Mucosa of gallbladder (tissue), 1 donor: ENCODE measurements around the gene EGF. TPM values are rescaled to one million over a fixed set of nuclear protein-coding genes. Genes with fewer than 3 reads are reported as not detected.

ENCODE experiments used
- DNase-seq: peaks from one replicate; pipeline ENCODE4 v3.0.0-alpha.2; 2020; ENCODE audit warnings: low spot score
- total RNA-seq: library from RNA; stranded (reverse); gene quantifications from one replicate; pipeline ENCODE4 v1.2.1, GENCODE V29; 2021
- donor health status: DM: no; HTN: no; CAD: no.

The EGF gene
- total RNA-seq, 1 donor from 2014 or later, result 1.6 TPM

DNA sequence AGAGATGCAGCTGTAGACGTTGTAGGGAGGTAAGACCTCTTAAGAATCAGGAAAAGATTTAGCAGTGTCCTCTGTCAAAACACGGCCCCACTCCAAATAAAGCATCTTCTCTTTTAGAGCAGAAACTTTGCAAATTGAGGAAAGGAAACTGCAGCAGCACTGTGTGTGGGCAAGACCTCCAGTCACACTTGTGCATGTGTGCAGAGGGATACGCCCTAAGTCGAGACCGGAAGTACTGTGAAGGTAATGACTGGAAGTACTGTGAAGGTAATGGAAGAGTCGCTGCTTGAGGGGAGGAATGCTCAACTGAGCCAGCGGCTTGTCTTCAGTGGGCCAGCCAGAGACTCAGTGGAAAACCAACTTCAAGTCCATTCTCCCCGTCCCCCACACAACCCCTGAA lies 46.5 kb downstream of the EGF start:
- DNase-seq, result no peak

DNA sequence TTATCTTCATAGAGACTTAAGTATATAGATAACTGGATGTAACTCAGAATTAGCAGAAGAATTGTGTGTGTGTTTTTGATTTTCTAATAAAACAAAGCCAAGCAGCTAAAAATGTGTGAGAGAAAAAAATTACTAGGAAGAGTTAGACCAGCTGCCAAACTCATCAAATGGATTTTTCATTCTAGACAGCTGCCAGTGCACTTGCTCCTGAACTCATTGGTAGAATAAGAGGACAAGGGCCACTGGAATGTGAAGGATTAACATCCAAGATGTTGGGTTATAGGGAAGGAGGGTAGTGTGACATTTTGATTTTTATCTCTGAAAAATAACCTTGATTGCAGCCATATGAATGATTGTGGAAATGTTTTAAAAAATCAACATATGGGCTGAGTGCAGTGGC lies 49.7 kb downstream of the EGF start:
- DNase-seq, result no peak

DNA sequence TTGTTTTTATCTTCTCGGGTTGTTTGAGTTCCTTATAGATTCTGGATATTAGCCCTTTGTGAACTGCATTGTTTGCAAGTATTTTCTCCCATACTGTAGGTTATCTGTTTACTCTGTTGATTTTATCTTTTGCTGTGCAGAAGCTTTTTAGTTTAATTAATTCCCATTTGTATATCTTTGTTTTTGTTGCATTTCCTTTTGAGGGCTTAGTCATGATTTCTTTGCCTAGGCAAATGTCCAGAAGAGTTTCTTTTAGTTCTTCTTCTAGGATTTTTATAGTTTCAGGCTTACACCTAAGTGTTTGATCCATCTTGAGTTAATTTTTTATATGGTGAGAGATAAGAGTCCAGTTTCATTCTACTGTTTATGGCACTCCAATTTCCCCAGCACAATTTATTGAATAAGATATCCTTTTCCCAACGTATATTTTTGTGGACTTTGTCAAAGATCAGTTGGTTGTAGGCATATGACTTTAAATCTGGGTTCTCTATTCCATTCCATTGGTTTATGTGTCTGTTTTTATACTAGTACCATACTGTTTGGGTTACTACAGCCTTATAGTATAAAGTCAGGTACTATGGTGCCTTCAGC lies 54.3 kb downstream of the EGF start:
- no peak for DNase-seq

DNA sequence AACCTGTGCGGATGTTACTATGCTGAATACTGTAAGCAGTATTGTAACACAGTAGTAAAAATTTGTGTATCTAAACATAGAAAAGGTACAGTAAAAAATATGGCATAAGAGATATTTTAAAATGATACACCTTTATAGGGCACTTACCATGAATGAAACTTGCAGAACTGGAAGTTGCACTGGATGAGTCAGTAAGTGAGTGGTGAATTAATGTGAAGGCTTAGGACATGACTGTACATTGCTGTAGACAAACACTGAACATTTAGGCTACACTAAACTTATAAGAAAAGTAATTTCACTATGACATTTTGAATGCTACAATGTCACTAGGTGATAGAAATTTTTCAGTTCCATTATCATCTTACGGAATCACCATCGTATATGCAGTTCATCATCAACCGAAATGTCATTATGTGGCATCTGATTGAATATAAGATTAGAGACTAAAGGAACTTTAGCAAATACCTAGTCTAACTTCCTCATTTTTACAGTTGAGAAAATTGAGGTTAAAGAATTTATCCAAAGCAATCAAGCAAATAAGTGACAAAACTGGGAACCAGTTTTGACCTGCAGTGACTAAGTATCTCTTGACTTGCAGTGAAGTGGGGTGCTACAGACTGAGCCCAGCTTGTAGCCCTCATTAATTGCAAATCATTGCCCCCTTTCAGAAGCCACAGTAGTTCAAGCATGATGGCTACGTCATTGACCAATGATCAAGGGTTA lies 55.3 kb downstream of the EGF start:
- DNase-seq, result no peak

DNA sequence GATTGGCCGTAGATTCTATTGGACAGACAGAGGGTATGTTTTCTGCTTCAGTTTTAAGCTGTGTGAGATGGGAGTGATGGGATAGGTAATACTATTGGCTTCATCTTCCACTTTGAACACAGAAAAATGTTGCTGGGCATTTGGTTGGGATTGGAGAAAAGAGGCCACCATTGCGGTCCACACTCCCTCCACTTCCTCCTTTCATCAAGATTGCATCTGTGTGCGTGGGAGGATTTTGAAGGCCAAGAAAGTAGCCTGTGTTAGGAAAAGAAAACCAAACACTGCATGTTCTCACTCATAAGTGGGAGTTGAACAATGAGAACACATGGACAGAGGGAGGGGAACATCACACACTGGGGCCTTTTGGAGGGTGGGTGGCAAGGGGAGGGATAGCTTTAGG lies 56.4 kb downstream of the EGF start:
- DNase-seq, result no peak

DNA sequence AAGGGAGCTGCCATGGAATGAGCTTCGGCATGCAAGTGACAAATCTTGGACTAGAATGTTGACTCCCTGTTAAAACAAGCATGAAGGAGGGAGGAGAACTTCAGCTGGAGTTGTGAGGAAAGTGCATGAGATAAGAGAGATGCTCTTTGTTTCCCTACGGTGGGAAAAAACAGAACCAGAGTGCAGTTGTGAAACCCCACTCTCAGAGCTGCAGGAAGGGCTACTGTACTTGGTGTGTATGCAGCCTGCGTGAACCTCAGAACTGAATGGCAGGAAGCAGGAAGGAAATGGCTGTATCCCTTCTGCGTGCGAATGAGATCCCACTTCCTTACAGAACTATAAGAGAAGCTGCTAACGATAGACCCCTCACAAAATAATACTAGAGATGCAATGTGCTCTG lies 57.2 kb downstream of the EGF start:
- DNase-seq, result no peak

DNA sequence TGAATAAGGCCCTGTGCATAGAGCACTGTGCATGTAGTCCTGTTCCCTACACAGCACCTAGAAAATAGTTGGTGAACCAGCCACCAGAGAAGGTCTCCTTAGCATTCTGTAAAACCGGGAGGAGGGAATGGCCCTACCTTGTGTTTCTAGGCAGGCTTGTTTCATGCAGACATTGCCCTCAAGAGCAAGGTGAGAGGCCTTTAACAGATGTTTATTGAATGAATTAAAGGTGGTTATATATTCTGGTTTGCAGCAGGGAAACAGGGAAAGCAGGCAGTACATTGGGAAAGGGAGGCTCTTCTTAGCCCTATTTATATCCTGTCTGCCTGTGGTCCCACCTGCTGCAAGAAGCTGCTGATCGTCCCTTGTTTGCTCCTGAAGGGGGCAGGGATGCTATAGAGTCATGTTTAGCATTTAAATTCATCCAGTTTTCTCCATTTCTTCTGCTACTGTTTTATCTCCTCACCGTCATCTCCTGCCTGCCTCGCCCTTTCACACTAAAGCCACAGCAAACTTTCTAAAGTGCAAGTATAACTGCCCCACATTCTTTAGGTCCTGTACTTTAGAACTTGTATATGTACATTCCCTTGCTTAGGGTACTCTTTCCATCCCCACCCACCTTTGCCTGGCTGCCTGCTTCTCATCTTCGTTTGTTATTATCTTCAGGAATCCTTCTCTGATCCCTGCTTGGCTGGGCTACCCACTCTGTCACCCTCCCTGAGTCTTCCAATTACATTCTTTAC lies 60.3 kb downstream of the EGF start:
- no peak for DNase-seq

DNA sequence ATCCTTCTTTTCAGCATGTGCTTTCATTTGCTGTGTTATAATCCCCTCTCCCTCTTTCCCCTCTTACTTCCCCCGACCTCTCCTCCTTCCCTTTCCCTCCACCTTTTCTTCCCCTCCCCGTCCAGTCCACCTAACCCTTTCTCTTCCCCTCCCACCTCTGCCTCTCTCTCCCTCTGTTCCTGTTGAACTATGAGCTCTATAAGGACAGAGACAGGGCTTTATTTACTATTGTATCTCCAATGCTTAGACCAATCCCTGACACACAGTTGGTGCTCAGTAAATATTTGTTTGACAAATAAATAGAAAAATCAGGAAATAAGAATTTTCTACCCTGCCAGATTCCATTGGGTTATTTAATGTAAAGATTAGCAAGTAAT lies 60.8 kb downstream of the EGF start:
- DNase-seq, result no peak

DNA sequence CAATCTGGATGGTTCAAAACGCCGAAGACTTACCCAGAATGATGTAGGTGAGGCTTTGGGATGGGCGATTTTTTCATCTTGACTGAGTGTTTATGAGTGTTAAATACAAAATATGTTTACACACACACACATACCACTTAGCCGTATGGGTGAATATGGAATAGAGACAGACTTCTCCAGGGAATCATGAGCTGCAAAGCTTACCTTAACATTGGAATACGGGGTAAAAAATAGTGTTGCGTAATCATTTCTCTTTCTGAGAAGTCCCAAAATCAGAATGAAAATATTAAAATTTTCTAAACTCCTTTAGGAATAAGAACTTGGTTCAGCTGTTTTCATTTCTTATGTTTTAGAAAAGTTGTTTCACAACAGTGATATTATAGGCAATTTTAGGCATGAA lies 63.5 kb downstream of the EGF start:
- no peak for DNase-seq

DNA sequence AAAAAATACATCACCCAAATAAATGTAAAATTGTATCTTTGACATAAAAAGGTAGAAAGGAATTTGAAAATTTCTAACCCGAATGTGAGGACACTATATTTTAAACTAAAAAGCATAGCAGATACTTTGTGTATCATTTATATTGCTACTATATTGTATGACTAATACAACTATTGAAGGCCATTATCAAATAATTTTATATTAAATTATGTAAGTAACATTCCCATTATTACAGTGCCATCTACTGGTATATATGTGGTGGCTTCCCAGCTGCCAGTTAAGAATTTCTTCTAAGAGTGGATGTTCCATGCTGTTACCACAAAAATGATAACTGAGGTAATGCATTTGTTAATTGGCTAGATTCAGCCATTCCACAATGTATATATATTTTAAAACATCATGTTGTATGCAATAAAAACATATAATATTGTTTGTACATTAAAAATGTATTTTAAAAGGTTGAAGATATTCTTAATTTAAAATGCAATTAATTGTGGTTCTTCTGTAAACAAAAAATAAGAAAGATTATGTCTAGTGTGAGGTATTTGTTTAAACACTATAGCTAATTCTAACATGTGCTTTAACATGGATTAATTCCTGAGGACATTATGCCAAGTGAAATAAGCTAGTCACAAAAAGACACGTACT lies 65.3 kb downstream of the EGF start:
- no peak for DNase-seq

DNA sequence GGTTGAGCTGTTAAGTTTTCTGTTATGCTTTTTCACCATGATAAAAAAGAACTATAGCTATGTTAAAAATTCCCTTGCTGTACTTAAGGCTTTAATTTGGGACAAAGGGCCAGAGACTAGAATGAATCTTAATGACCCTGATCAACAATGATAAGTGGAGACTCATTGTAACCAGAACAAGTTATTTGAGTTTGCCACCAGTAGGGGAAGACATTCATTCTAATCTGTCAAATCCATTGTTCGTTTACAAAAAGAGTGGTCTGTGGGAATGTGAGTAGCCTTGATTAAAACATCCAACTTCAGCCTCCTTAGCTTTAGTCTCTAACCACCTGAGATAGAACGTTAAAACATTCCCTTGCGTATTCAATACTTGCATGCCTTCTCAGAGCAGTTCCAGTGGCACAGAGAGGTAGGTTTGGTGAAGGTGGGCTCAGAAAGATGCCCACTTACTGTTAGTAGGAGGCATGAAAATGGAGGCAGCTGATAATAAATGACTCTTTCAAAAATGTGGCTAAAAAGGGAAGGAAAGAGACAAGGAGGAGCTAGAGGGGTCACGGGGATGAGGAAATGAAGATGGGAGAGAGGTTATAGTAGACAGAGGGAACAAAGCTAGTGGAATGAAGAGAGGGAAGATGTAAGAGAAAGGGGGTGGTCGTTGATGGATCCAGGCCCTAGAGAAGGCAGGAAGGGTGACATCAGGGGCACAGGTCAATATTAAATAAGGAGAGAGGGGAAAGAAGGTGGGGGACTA lies 66.2 kb downstream of the EGF start:
- DNase-seq, result no peak

DNA sequence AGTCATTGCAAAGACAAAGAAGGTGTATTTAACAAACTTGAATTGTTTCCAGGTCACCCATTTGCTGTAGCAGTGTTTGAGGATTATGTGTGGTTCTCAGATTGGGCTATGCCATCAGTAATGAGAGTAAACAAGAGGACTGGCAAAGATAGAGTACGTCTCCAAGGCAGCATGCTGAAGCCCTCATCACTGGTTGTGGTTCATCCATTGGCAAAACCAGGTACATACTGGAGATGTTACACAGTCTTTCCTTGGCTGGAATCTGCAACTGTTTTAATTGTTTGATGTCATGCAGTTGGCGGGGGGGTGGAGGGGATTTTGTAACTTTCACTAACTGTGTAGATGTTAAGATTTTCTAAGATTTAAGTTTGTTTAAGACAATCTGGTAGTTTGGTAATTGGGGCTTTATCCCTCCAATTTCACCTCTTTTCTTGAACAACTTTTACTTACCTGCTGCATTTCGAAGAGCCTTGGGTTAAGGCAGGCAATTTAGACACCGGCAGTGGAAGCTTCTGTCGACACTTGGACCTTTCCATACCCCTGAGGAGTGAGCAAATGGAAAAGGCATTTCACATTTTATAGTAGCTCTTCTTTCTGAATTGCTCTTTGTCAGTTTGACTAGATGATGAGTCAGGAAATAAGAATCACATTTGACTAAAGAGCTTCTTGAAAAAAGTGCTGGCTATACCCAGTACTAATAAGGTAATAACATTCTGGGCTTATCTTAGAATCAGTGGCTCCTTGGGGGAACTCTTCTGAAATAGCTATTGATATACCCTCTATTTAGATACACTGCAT lies 67.4 kb downstream of the EGF start:
- DNase-seq, result no peak

DNA sequence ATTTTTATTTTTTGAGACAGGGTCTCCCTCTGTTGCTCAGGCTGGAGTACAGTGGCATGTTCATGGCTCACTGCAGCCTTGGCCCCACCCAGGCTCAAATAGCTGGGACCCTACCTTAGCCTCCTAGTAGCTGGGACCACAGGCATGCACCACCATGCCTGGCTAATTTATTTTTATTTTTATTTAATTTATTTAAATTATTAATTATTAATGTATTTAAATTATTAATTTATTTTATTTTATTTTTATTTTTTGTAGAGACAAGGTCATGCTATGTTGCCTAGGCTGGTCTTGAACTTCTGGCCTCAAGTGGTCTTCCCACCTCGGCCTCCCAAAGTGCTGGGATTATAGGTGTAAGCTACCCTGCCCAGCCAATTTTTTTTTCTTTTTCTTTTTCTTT lies 69.3 kb downstream of the EGF start:
- no peak for DNase-seq

DNA sequence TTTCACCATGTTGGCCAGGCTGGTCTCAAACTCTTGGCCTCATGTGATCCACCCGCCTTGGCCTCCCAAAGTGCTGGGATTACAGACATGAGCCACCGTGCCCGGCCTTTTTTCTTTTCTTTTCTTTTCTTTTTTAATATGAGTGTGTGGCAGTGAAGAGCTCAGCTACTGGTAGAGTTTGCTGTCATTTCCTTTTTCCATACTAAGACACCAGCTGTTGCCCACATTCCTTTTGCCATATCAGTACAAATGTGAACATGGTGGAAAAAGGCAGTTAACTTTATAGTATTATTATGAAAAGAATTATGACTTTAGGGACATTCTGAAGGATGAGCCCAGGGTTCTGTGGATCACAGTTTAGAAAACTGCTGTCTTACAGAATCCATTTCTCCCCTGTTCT lies 69.8 kb downstream of the EGF start:
- DNase-seq, result no peak

DNA sequence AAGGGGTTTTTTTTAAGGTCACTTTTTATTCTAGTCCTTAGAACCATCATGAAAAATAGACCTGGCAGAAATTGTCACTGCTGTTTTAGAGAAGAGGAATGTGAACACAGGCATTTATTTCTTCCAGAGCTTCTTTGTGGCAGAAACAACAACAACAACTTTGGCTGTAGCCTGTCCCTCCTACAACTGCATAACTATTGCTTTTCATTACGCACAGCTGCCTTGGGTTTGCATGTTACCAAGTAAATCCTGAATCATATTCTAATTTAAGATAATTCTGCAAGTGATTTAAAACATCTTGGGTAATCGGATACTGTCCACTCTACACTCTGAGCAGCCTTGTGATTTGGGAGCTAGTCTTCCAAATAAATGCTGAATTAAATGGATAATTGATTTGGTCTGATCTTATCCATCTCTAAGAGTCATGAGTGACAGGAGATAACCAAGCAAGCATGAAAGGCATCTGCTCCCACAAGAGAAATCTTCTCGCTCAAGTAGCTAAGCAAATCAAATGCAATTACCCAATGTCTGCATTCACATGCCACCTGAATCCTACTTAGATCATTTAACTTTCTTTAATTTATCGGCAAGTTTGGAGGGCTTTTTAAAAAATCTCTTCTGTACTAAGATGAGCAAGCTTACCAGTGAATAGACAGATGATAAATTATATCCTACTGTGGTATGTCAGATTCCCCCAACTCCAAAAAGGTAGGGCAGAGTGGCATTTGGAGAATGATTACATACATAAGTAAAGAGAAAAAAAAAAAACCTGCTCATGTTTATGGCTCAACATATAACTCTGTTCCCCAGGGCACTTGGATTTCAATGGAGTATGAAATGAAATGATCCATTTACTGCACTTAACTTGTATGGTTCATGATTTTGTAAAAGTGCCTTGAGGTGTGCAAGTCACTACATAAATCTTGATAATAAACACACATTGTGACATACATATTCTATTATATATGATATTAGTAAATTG lies 73.6 kb downstream of the EGF start:
- no peak for DNase-seq

DNA sequence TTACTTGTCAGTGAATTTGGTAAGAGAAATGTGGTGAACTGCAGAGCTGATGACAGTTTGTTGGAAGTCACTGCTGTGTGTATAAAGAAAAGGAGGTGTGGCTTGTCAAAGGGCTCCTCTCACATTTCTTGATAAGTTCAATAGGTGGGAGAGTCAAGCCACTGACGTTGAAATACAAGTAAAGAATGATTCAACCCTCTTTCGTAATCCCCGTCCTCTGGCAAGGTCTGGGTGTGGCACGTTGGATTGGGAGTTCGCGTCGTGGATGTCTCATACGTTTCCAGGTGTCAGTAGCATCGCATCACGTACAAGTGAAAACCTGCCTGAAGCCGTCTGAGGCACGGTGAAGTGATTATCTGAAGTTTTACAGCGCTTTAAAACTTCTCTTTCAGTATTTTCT lies 76.4 kb downstream of the EGF start:
- DNase-seq, result no peak

DNA sequence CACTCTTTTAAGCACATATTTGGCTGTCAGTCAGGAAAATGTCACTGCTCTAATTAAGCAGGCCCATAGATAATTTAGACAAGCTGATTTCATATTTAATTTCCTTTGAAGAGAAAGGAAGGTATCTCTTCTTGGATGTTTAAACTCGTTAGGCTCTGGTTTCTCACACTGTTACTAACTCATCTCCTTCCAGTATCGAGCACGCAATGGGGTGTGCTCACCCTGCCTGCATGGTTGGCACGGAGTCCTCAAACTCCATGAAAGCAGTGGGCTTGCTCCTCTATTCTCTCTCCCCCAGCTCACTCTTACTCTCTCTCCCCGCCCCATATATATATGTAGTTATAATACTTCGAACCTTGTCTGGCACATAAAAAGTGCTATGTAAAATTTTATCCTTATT lies 76.9 kb downstream of the EGF start:
- no peak for DNase-seq

DNA sequence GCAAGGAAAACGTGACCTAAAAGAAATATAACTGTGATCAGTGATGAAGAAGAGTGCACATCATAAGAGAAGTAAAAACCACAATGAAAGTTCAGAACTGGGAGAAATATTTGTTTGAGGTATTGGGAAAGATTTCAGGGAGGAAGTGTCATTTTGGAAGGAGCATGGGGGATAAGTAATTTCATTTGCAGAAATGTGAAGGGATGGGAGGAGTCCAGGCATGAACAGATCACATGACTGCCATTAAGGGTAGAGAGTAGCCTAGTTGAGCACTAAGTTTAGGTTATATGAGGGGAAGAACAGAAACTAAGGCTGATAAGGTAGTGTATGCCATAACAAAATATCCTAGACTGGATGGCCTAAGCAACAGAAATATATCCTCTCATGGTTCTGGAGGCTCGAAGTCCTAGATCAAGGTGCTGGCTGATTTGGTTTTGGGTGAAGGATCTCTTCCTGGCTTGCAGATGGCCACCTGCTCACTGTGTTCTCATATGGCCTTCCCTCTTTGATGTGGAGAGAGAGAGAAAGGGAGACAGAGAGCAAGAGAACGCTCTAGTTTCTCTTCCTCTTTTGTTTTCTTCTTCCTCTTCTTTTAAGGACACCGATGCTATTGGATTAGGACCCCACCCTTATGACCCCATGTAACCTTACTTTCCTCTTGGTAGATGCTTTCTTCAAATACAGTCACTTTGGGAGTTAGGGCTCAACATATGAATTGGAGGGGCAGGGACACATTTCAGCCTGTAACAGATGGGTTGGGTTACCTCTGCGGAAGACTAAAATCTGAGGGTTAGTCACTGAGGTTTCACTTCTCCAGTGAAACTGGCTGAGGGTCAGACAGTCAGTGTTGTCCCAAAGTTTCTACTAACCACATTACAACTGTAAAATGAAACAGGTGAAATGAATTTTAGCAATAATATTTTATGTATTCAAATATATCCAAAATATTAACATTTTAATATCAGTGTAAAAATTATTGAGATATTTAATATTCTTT lies 77.9 kb downstream of the EGF start:
- no peak for DNase-seq

DNA sequence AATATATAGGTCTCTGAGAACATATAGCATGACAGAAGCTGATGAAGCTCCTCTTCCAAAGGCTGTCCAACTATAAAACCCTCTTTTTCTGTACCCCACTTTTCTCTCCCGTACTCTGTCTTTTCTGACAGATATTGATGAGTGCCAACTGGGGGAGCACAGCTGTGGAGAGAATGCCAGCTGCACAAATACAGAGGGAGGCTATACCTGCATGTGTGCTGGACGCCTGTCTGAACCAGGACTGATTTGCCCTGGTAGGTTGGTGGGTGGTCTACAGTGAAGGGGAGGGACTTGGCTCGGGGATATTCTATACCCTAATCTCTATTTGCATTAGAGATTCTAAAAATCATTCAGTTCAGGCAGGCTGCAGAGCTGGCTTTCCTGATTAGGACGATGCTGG lies 80.4 kb downstream of the EGF start:
- no peak for DNase-seq
